Tibial artery (tissue), 4 donors: Measurements from ENCODE around the gene PTH2R.

Experiments used
- DNase-seq, 2 donors: peaks; one replicate each; pipeline ENCODE4 v3.0.0-alpha.2; 2019
- H3K27ac ChIP-seq, 2 donors: fragments of 200-600 bp; sonication (generic) in 1 of 2; 1 replicate in 1 of 2; 2 replicates in 1 of 2; pipeline ENCODE4 v1.5.1; 2018 to 2019; ENCODE audit warnings: mild to moderate bottlenecking in 1 of 2
- H3K27me3 ChIP-seq, 2 donors: fragments of 200-600 bp; sonication (generic) in 1 of 2; one replicate each; pipeline versions ENCODE4 v1.5.1 to v1.6.0; 2016 to 2019
- H3K36me3 ChIP-seq, 3 donors: fragments of 200-600 bp; sonication (generic) in 2 of 3; one replicate each; pipeline ENCODE4 v1.5.1; 2016 to 2019; ENCODE audit warnings: mild to moderate bottlenecking in 2 of 3
- H3K4me1 ChIP-seq, 4 donors: fragments of 200-600 bp; sonication (generic) in 2 of 4; 1 replicate in 3 of 4; 2 replicates in 1 of 4; pipeline ENCODE4 v1.5.1; 2016 to 2019
- H3K4me3 ChIP-seq, 2 donors: fragments of 200-600 bp; sonication (generic) in 1 of 2; 1 replicate in 1 of 2; 2 replicates in 1 of 2; pipeline ENCODE4 v1.5.1; 2018 to 2019; ENCODE audit warnings: mild to moderate bottlenecking in 2 of 2
- H3K9me3 ChIP-seq, 3 donors: fragments of 200-600 bp; sonication (generic) in 1 of 3; one replicate each; pipeline ENCODE4 v1.5.1; 2016 to 2019
- intact Hi-C: fragments of 100-400 bp; cut with DNase I; formaldehyde crosslinking; loops from one replicate; pipeline ENCODE4 v1.15.0; 2023; ENCODE audit warnings: low total_unique reads
- TF ChIP-seq, protein P1 (sequence below), 2 experiments: fragments of 200-600 bp in 1 of 2; fragments of 450-650 bp in 1 of 2; IDR thresholded peaks; one replicate each; pipeline ENCODE4 v1.5.1; 2017 to 2019; ENCODE audit warnings: antibody characterized with exemption in 2 of 2, mild to moderate bottlenecking in 1 of 2, moderate library complexity in 1 of 2

PTH2R gene

DNA sequence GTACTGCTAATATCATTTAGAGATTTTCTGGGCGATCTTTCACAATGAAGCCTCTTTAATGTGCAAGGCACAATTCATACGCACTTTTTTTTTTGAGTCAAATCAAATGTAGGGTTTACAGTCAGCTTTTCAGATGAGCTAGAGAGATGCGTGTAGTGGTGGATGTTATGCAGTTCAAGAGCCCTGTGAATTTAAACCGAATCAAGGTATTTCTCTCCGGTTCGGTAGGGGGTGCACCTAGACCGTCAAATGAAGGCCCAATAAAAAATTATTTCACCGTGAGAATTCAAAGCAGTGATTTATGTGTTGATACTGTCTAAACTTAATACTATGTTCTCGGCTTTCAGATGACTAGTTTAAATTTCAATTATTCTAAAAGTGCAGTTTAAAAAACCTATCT is 1.1 kb downstream of the PTH2R start:
- H3K4me1 ChIP-seq: peaks cover 0 to 13% (median 9%) of the 10 kb centered on the region in 4 donors
- no peak overlapping the region for H3K4me3 ChIP-seq
- H3K27me3 ChIP-seq: peaks cover 0 to 22% of the 10 kb centered on the region in 2 donors
- H3K36me3 ChIP-seq: no peaks in the 10 kb centered on the region
- intact Hi-C loops: no loop called here
- TF ChIP-seq, protein P1, sequence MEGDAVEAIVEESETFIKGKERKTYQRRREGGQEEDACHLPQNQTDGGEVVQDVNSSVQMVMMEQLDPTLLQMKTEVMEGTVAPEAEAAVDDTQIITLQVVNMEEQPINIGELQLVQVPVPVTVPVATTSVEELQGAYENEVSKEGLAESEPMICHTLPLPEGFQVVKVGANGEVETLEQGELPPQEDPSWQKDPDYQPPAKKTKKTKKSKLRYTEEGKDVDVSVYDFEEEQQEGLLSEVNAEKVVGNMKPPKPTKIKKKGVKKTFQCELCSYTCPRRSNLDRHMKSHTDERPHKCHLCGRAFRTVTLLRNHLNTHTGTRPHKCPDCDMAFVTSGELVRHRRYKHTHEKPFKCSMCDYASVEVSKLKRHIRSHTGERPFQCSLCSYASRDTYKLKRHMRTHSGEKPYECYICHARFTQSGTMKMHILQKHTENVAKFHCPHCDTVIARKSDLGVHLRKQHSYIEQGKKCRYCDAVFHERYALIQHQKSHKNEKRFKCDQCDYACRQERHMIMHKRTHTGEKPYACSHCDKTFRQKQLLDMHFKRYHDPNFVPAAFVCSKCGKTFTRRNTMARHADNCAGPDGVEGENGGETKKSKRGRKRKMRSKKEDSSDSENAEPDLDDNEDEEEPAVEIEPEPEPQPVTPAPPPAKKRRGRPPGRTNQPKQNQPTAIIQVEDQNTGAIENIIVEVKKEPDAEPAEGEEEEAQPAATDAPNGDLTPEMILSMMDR (IDR thresholded peaks at IDR 0.05): no peak
- DNase-seq: no peak
- no peak overlapping the region for H3K27ac ChIP-seq
- no peaks in the 10 kb centered on the region for H3K9me3 ChIP-seq

DNA sequence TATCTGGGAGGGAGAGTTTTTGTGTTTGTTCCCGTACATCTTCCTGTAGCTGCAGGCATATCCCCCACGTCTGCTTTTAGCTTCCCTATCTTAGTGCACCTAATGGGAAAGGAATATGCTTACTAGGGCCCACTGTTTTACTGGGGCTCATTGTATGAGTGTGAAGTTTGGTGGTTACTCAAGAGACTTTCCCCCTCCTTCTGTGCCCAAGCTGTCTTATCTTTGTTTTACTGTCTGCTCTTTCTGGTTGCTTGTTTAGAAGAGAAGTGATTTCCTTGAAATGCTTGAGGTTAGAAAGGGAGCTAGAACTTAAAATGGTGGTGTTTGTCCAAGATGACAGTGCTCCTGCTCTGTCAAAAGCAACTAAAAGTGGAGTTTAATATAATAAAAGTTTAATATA is 7.3 kb downstream of the PTH2R start:
- Histone ChIP-seq H3K9me3 (no peaks in the 10 kb centered on the region), H3K4me1 (no peaks in the 10 kb centered on the region), H3K27ac (no peak overlapping the region), H3K4me3 (no peak overlapping the region), H3K36me3 (no peaks in the 10 kb centered on the region), H3K27me3 (peaks cover 0 to 3% of the 10 kb centered on the region in 2 donors)
- TF ChIP-seq, protein P1 (IDR thresholded peaks at IDR 0.05): no peak
- no peak for DNase-seq
- intact Hi-C loops: no loop called here

DNA sequence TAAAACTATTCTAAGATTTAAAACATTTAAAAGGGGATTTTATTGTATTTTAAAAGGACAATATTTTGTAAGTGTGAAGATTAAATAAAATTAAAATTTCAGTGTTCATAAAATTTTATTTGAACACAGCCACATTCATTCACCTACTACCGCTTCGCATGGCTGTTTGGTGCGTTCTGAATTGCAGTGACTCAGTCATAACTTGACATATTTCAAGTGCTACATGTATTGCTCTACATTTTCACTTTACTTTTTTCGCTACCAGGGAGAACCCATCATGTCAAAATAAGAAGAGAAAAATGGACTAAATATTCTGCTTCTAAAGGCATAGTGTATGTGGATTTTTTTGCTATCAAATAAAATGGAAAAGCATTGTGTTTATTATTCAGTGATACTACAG is 8.7 kb downstream of the PTH2R start:
- no peaks in the 10 kb centered on the region for H3K4me1 ChIP-seq
- H3K27me3 ChIP-seq: peaks cover 0 to 3% of the 10 kb centered on the region in 2 donors
- no peaks in the 10 kb centered on the region for H3K9me3 ChIP-seq
- no peak overlapping the region for H3K27ac ChIP-seq
- H3K36me3 ChIP-seq: no peaks in the 10 kb centered on the region
- TF ChIP-seq, protein P1 (IDR thresholded peaks at IDR 0.05): no peak
- no peak overlapping the region for H3K4me3 ChIP-seq
- DNase-seq: no peak
- intact Hi-C loops: no loop called here

DNA sequence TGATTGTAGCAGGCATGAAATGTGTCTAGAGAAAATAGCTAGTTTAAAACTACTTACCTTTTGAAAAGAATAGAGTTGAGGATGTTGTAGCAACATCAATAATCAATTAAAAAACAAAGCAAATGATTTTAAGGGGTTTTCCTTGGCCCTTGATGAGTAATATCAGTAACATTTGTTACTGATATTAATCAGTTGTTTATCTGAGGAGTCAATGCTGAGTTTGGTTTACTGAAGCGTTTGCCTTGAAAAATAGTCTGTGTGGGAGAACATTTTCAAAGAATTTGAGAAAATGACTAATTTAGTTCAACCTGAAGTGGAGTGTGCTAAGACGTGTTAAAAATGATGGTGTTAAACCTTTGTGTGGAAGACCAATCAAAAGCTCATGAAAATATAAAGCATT is 9.3 kb downstream of the PTH2R start:
- TF ChIP-seq, protein P1 (IDR thresholded peaks at IDR 0.05): no peak

DNA sequence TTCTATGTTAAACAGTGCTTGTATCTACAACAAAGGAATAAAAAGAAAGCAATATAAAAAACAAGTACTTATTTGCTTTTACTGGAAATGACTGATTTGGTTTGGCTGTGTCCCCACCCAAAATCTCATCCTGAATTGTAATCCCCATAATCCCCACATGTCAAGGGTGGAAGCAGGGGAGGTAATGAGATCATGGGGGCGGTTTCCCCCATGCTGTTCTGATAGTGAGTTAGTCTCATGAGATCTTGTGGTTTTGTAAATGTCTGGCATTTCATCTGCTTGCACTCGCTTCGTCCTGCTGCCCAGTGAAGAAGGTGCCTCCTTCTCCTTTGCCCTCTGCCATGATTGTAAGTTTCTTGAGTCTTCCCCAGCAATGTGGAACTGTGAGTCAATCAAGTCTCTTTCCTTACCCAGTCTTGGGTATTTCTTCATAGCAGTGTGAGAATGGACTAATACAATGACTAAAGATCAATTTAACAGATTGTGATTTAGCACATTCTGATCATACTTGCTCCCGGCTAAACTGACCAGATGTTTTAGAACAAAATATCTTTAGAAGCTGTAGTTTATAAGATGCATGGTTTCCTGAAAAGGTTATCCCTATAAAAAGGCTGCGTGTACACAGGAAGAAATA is 19.9 kb downstream of the PTH2R start:
- Histone ChIP-seq H3K4me1 (no peaks in the 10 kb centered on the region), H3K4me3 (no peak overlapping the region), H3K27me3 (peaks cover 0 to 3% of the 10 kb centered on the region in 2 donors), H3K36me3 (no peaks in the 10 kb centered on the region), H3K27ac (no peak overlapping the region), H3K9me3 (no peaks in the 10 kb centered on the region)
- intact Hi-C loops: no loop called here
- TF ChIP-seq, protein P1 (IDR thresholded peaks at IDR 0.05): no peak
- no peak for DNase-seq

More for the DNA sequence above, 9.3 kb downstream of the PTH2R start:
- no peak overlapping the region for H3K4me3 ChIP-seq
- H3K36me3 ChIP-seq: no peaks in the 10 kb centered on the region
- H3K27ac ChIP-seq: no peak overlapping the region
- DNase-seq: no peak
- peaks cover 0 to under 1% of the 10 kb centered on the region in 2 donors for H3K27me3 ChIP-seq
- H3K4me1 ChIP-seq: no peaks in the 10 kb centered on the region
- H3K9me3 ChIP-seq: no peaks in the 10 kb centered on the region
- intact Hi-C loops: no loop called here

DNA sequence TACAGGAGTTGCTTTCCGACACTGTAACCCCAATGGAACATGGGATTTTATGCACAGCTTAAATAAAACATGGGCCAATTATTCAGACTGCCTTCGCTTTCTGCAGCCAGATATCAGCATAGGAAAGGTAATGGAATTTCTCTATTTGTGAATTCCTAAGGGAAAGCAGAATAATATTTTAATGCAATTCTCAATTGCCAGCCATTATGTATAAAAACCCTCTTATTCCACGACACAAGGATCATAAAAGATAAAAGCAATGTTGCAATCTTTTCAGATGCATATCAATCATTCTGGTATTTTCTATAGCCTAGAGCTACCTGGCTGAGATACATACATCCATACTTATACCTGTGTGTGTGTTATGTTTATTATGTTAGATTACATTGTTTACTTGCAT is 31.2 kb downstream of the PTH2R start:
- DNase-seq: no peak
- Histone ChIP-seq H3K4me3 (no peak overlapping the region), H3K27me3 (no peaks in the 10 kb centered on the region), H3K4me1 (no peaks in the 10 kb centered on the region), H3K36me3 (no peaks in the 10 kb centered on the region), H3K27ac (no peak overlapping the region), H3K9me3 (no peaks in the 10 kb centered on the region)
- TF ChIP-seq, protein P1 (IDR thresholded peaks at IDR 0.05): no peak
- intact Hi-C loops: no loop called here
